Uterus (tissue), 2 donors: ENCODE data around the gene PTPRN.

ENCODE experiments used
- CTCF ChIP-seq, 4 experiments: fragments of 200-600 bp in 2 of 4; fragments of 450-650 bp in 2 of 4; sonication (generic) in 2 of 4; IDR thresholded peaks; one replicate each; pipeline ENCODE4 v1.5.1; 2016 to 2019; ENCODE audit warnings: antibody characterized with exemption in 4 of 4, mild to moderate bottlenecking in 2 of 4, moderate library complexity in 1 of 4
- POLR2A ChIP-seq, 2 donors: fragments of 450-650 bp; IDR thresholded peaks; one replicate each; pipeline ENCODE4 v1.6.1; 2016; ENCODE audit warnings: antibody characterized with exemption in 2 of 2, mild to moderate bottlenecking in 1 of 2, moderate library complexity in 1 of 2

GRCh38 chr2:219290381-219291171, 18.6 kb downstream of the PTPRN start:
- TF ChIP-seq POLR2A (IDR thresholded peaks at IDR 0.05): no peak
- TF ChIP-seq CTCF (IDR thresholded peaks at IDR 0.05): no peak
